NT2/D1 (cell line): ENCODE results near the gene EHD1.

Experiments
- SUZ12 ChIP-seq: IDR thresholded peaks from 2 replicates; pipeline ENCODE4 v1.6.1; 2011; ENCODE audit not compliant: insufficient read length, insufficient read depth; ENCODE audit errors: extremely low read depth
- YY1 ChIP-seq: IDR thresholded peaks from 2 replicates; pipeline ENCODE4 v1.6.1; 2011; ENCODE audit not compliant: insufficient read length, insufficient read depth
- ZNF274 ChIP-seq: IDR thresholded peaks from 2 replicates; pipeline ENCODE4 v1.6.1; 2011; ENCODE audit warnings: mild to moderate bottlenecking, low read depth, low read length

GRCh38 chr11:64867748-64868462, 10.5 kb downstream of the EHD1 start:
- TF ChIP-seq SUZ12, result no peak
- TF ChIP-seq ZNF274, result no peak
- no peak for TF ChIP-seq YY1
